HEK293 (cell line): ENCODE measurements around the gene PARD6B.
"Not testable (repeated sequence)": the region's sequence is repeated elsewhere in the genome, so short reads cannot be mapped to it uniquely, and the experiment has no call there.

Source experiments
- CTCF ChIA-PET: fragments of 350-600 bp; formaldehyde crosslinking; extraction: SDS; loops from one replicate; lab custom pipeline; 2021; ENCODE audit warnings: antibody characterized with exemption; lab: Yijun Ruan, JAX
- POLR2A ChIA-PET: fragments of 300-600 bp; formaldehyde crosslinking; extraction: SDS; loops from one replicate; lab custom pipeline; 2020; ENCODE audit warnings: antibody characterized with exemption, inconsistent platforms; lab: Yijun Ruan, JAX
- H3K27ac ChIP-seq: fragments of 200-500 bp; sonication (Bioruptor generic); 2 replicates; pipeline ENCODE4 v1.5.1; 2014; ENCODE audit warnings: low read depth, low read length, control low read depth, inconsistent platforms; ENCODE audit errors: extremely low read depth
- H3K36me3 ChIP-seq, 2 experiments: fragments of 200-500 bp in 1 of 2; sonication (Bioruptor generic) in 1 of 2; 1 replicate in 1 of 2; 2 replicates in 1 of 2; pipeline ENCODE4 v1.5.1; 2014 to 2017; ENCODE audit warnings: inconsistent platforms in 2 of 2, low read length in 2 of 2; ENCODE audit not compliant: control insufficient read depth in 2 of 2, insufficient read depth in 1 of 2
- H3K4me1 ChIP-seq: fragments of 200-500 bp; sonication (Bioruptor generic); 2 replicates; pipeline ENCODE4 v1.5.1; 2014; ENCODE audit warnings: mild to moderate bottlenecking, low read length, inconsistent platforms; ENCODE audit not compliant: control insufficient read depth, insufficient read depth
- H3K4me3 ChIP-seq: 2 replicates; pipeline ENCODE4 v1.5.1; 2011; ENCODE audit warnings: low read depth, mild to moderate bottlenecking, control low read depth, low read length, moderate library complexity
- H3K9me3 ChIP-seq: fragments of 200-500 bp; sonication (Bioruptor generic); 2 replicates; pipeline ENCODE4 v1.5.1; 2014; ENCODE audit warnings: low read depth, low read length, inconsistent platforms; ENCODE audit not compliant: control insufficient read depth, insufficient read depth
- INSM2 ChIP-seq: fragments of 450-650 bp; formaldehyde crosslinking; IDR thresholded peaks from 2 replicates; pipeline ENCODE4 v1.5.1; 2016; ENCODE audit warnings: missing biosample characterization, missing genetic modification characterization
- KLF9 ChIP-seq: fragments of 450-650 bp; formaldehyde crosslinking; IDR thresholded peaks from 2 replicates; pipeline ENCODE4 v1.5.1; 2016; ENCODE audit warnings: missing biosample characterization, missing genetic modification characterization, low read depth
- PATZ1 ChIP-seq: fragments of 450-650 bp; formaldehyde crosslinking; IDR thresholded peaks from 2 replicates; pipeline ENCODE4 v1.5.1; 2016; ENCODE audit warnings: missing biosample characterization, missing genetic modification characterization
- PRDM1 ChIP-seq: fragments of 450-650 bp; formaldehyde crosslinking; IDR thresholded peaks from 2 replicates; pipeline ENCODE4; 2016; ENCODE audit warnings: missing biosample characterization, missing genetic modification characterization
- ZNF121 ChIP-seq: fragments of 450-650 bp; formaldehyde crosslinking; IDR thresholded peaks from 2 replicates; pipeline ENCODE4 v1.5.1; 2016; ENCODE audit warnings: missing biosample characterization, missing genetic modification characterization
- ZNF146 ChIP-seq: fragments of 450-650 bp; formaldehyde crosslinking; IDR thresholded peaks from 2 replicates; pipeline ENCODE4 v1.5.1; 2016; ENCODE audit warnings: missing biosample characterization, missing genetic modification characterization
- ZNF184 ChIP-seq: fragments of 450-650 bp; IDR thresholded peaks from 2 replicates; pipeline ENCODE4 v1.5.1; 2018; ENCODE audit warnings: missing biosample characterization, mild to moderate bottlenecking, missing genetic modification characterization
- ZNF202 ChIP-seq: fragments of 450-650 bp; formaldehyde crosslinking; IDR thresholded peaks from 2 replicates; pipeline ENCODE4 v1.5.1; 2016; ENCODE audit warnings: missing biosample characterization, missing genetic modification characterization, borderline replicate concordance
- ZNF239 ChIP-seq: fragments of 450-650 bp; formaldehyde crosslinking; IDR thresholded peaks from 2 replicates; pipeline ENCODE4 v1.5.1; 2016; ENCODE audit warnings: missing biosample characterization, missing genetic modification characterization
- ZNF292 ChIP-seq: fragments of 450-650 bp; formaldehyde crosslinking; IDR thresholded peaks from 2 replicates; pipeline ENCODE4 v1.5.1; 2016; ENCODE audit warnings: low read depth, missing biosample characterization, missing genetic modification characterization, borderline replicate concordance
- ZNF311 ChIP-seq: fragments of 450-650 bp; formaldehyde crosslinking; IDR thresholded peaks from 2 replicates; pipeline ENCODE4 v1.5.1; 2017; ENCODE audit warnings: missing biosample characterization, missing genetic modification characterization, borderline replicate concordance
- ZNF341 ChIP-seq: fragments of 450-650 bp; formaldehyde crosslinking; IDR thresholded peaks from 2 replicates; pipeline ENCODE4; 2016; ENCODE audit warnings: low read depth, missing biosample characterization, missing genetic modification characterization
- ZNF544 ChIP-seq: fragments of 450-650 bp; formaldehyde crosslinking; IDR thresholded peaks from 2 replicates; pipeline ENCODE4 v1.5.0; 2017; ENCODE audit warnings: missing biosample characterization, missing genetic modification characterization
- ZNF658 ChIP-seq: fragments of 450-650 bp; formaldehyde crosslinking; IDR thresholded peaks from 2 replicates; pipeline ENCODE4; 2016; ENCODE audit warnings: missing biosample characterization, missing genetic modification characterization
- ZNF692 ChIP-seq: fragments of 450-650 bp; formaldehyde crosslinking; IDR thresholded peaks from 2 replicates; pipeline ENCODE4 v1.5.1; 2016; ENCODE audit warnings: missing biosample characterization, missing genetic modification characterization
- TF ChIP-seq, protein P1 (sequence below): fragments of 450-650 bp; formaldehyde crosslinking; IDR thresholded peaks from 2 replicates; pipeline ENCODE4 v1.5.1; 2016; ENCODE audit warnings: missing biosample characterization, missing genetic modification characterization

The PARD6B gene

GRCh38 chr20:50695135-50695872, 36.1 kb upstream of the PARD6B start:
- TF ChIP-seq PATZ1 (tag by site-specific recombination), result no peak
- TF ChIP-seq ZNF692 (tag by site-specific recombination), result 0 out of 2 replicates have a peak, but pooled peaks have one; percentile 16
- peak; percentile 26; the same call in 1 of the 2 replicates for TF ChIP-seq PRDM1
- no peaks in the 10 kb centered on the region for H3K9me3 ChIP-seq
- POLR2A ChIA-PET, result interaction anchor here (0.6 to 0.7 kb wide), 2 partner anchors 100 to 224 kb away, joined by 3 to 7 read pairs; no protein-coding TSS in a partner anchor
- H3K4me1 ChIP-seq, result no peaks in the 10 kb centered on the region
- CTCF ChIA-PET, result interaction anchor here (0.6 to 1.5 kb wide), 3 partner anchors 55 to 95 kb away, joined by 3 to 6 read pairs (median 4); no protein-coding TSS in a partner anchor
- H3K4me3 ChIP-seq, result no peak overlapping the region
- H3K36me3 ChIP-seq, result no peaks in the 10 kb centered on the region
- H3K27ac ChIP-seq, result no peak overlapping the region

- H3K4me3 ChIP-seq, H3K4me1 ChIP-seq, H3K36me3 ChIP-seq: not testable (repeated sequence)
- TF ChIP-seq ZNF121 (tag by site-specific recombination), result 0 out of 2 replicates have a peak, but pooled peaks have one; percentile 51
- TF ChIP-seq, all 188 proteins: peak for 1; not testable (repeated sequence) for 187
- H3K27ac ChIP-seq, CTCF ChIA-PET, H3K9me3 ChIP-seq, POLR2A ChIA-PET: not testable (repeated sequence)
Observed at GRCh38 chr20:50698255-50698654, 33.1 kb upstream of the PARD6B start.

GRCh38 chr20:50699688-50700087, 31.7 kb upstream of the PARD6B start:
- Histone ChIP-seq H3K4me3 (no peak overlapping the region), H3K9me3 (no peaks in the 10 kb centered on the region), H3K27ac (no peak overlapping the region), H3K36me3 (no peaks in the 10 kb centered on the region), H3K4me1 (0 out of 2 replicates have a peak, but pooled peaks cover 5% of the 10 kb centered on the region)
- ChIA-PET POLR2A (interaction anchor here (0.6 kb wide), 1 partner anchor 83 kb away, joined by 4 read pairs; no protein-coding TSS in a partner anchor), CTCF (interaction anchor here (0.6 to 0.7 kb wide), 2 partner anchors 49 to 487 kb away, joined by 3 to 5 read pairs; no protein-coding TSS in a partner anchor)
- TF ChIP-seq KLF9 (tag by site-specific recombination) (no peak), ZNF311 (no peak), ZNF292 (tag by site-specific recombination) (no peak), ZNF544 (no peak), ZNF658 (tag by site-specific recombination) (no peak), ZNF146 (tag by site-specific recombination) (no peak), ZNF202 (tag by site-specific recombination) (no peak), INSM2 (tag by site-specific recombination) (no peak), ZNF184 (tag by site-specific recombination) (no peak), ZNF239 (tag by site-specific recombination) (no peak), ZNF341 (no peak)
- TF ChIP-seq, protein P1, sequence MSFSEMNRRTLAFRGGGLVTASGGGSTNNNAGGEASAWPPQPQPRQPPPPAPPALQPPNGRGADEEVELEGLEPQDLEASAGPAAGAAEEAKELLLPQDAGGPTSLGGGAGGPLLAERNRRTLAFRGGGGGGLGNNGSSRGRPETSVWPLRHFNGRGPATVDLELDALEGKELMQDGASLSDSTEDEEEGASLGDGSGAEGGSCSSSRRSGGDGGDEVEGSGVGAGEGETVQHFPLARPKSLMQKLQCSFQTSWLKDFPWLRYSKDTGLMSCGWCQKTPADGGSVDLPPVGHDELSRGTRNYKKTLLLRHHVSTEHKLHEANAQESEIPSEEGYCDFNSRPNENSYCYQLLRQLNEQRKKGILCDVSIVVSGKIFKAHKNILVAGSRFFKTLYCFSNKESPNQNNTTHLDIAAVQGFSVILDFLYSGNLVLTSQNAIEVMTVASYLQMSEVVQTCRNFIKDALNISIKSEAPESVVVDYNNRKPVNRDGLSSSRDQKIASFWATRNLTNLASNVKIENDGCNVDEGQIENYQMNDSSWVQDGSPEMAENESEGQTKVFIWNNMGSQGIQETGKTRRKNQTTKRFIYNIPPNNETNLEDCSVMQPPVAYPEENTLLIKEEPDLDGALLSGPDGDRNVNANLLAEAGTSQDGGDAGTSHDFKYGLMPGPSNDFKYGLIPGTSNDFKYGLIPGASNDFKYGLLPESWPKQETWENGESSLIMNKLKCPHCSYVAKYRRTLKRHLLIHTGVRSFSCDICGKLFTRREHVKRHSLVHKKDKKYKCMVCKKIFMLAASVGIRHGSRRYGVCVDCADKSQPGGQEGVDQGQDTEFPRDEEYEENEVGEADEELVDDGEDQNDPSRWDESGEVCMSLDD (tag by site-specific recombination), result no peak
